HEK293 (cell line): ENCODE results near the gene CRB3.
A peak's percentile ranks its signal among the peaks of the same experiment; 100 is the strongest.

Experiments used
- CTCF ChIA-PET: fragments of 350-600 bp; formaldehyde crosslinking; extraction: SDS; loops from one replicate; lab custom pipeline; 2021; ENCODE audit warnings: antibody characterized with exemption; lab: Yijun Ruan, JAX
- POLR2A ChIA-PET: fragments of 300-600 bp; formaldehyde crosslinking; extraction: SDS; loops from one replicate; lab custom pipeline; 2020; ENCODE audit warnings: antibody characterized with exemption, inconsistent platforms; lab: Yijun Ruan, JAX
- H3K27ac ChIP-seq: fragments of 200-500 bp; sonication (Bioruptor generic); 2 replicates; pipeline ENCODE4 v1.5.1; 2014; ENCODE audit warnings: low read depth, low read length, control low read depth, inconsistent platforms; ENCODE audit errors: extremely low read depth
- H3K36me3 ChIP-seq, 2 experiments: fragments of 200-500 bp in 1 of 2; sonication (Bioruptor generic) in 1 of 2; 1 replicate in 1 of 2; 2 replicates in 1 of 2; pipeline ENCODE4 v1.5.1; 2014 to 2017; ENCODE audit warnings: inconsistent platforms in 2 of 2, low read length in 2 of 2; ENCODE audit not compliant: control insufficient read depth in 2 of 2, insufficient read depth in 1 of 2
- H3K4me1 ChIP-seq: fragments of 200-500 bp; sonication (Bioruptor generic); 2 replicates; pipeline ENCODE4 v1.5.1; 2014; ENCODE audit warnings: mild to moderate bottlenecking, low read length, inconsistent platforms; ENCODE audit not compliant: control insufficient read depth, insufficient read depth
- H3K4me3 ChIP-seq: 2 replicates; pipeline ENCODE4 v1.5.1; 2011; ENCODE audit warnings: low read depth, mild to moderate bottlenecking, control low read depth, low read length, moderate library complexity
- H3K9me3 ChIP-seq: fragments of 200-500 bp; sonication (Bioruptor generic); 2 replicates; pipeline ENCODE4 v1.5.1; 2014; ENCODE audit warnings: low read depth, low read length, inconsistent platforms; ENCODE audit not compliant: control insufficient read depth, insufficient read depth
- GLI2 ChIP-seq: fragments of 450-650 bp; formaldehyde crosslinking; IDR thresholded peaks from 2 replicates; pipeline ENCODE4; 2017; ENCODE audit warnings: missing biosample characterization, missing genetic modification characterization, low read depth, borderline replicate concordance
- HOXA7 ChIP-seq: sonication (generic); formaldehyde crosslinking; IDR thresholded peaks from 2 replicates; pipeline ENCODE4 v1.8.1; 2022; ENCODE audit warnings: missing genetic modification reagents, borderline replicate concordance
- MEIS1 ChIP-seq: sonication (generic); formaldehyde crosslinking; IDR thresholded peaks from 2 replicates; pipeline ENCODE4 v1.8.1; 2022; ENCODE audit warnings: missing genetic modification reagents, mild to moderate bottlenecking, borderline replicate concordance
- MZF1 ChIP-seq: fragments of 450-650 bp; formaldehyde crosslinking; IDR thresholded peaks from 2 replicates; pipeline ENCODE4 v1.5.1; 2017; ENCODE audit warnings: missing biosample characterization, missing genetic modification characterization, borderline replicate concordance
- OVOL3 ChIP-seq: fragments of 450-650 bp; formaldehyde crosslinking; IDR thresholded peaks from 2 replicates; pipeline ENCODE4 v1.5.1; 2016; ENCODE audit warnings: missing biosample characterization, missing genetic modification characterization
- PRDM10 ChIP-seq: fragments of 450-650 bp; formaldehyde crosslinking; IDR thresholded peaks from 2 replicates; pipeline ENCODE4 v1.5.1; 2016; ENCODE audit warnings: missing biosample characterization, missing genetic modification characterization
- SALL2 ChIP-seq: fragments of 450-650 bp; formaldehyde crosslinking; IDR thresholded peaks from 2 replicates; pipeline ENCODE4 v1.5.0; 2017; ENCODE audit warnings: missing biosample characterization, mild to moderate bottlenecking, missing genetic modification characterization, borderline replicate concordance
- SP2 ChIP-seq: fragments of 450-650 bp; formaldehyde crosslinking; IDR thresholded peaks from 2 replicates; pipeline ENCODE4 v1.5.1; 2016; ENCODE audit warnings: missing biosample characterization, missing genetic modification characterization
- TCF7L2 ChIP-seq: IDR thresholded peaks from 2 replicates; pipeline ENCODE4 v1.6.1; 2011; ENCODE audit warnings: low read depth, mild to moderate bottlenecking, inconsistent platforms, low read length, moderate library complexity, borderline replicate concordance
- ZFHX2 ChIP-seq: fragments of 450-650 bp; formaldehyde crosslinking; conservative IDR thresholded peaks from 2 replicates; pipeline ENCODE4 v1.5.1; 2016; ENCODE audit warnings: missing biosample characterization, missing genetic modification characterization
- ZNF184 ChIP-seq: fragments of 450-650 bp; IDR thresholded peaks from 2 replicates; pipeline ENCODE4 v1.5.1; 2018; ENCODE audit warnings: missing biosample characterization, mild to moderate bottlenecking, missing genetic modification characterization
- ZNF202 ChIP-seq: fragments of 450-650 bp; formaldehyde crosslinking; IDR thresholded peaks from 2 replicates; pipeline ENCODE4 v1.5.1; 2016; ENCODE audit warnings: missing biosample characterization, missing genetic modification characterization, borderline replicate concordance
- ZNF26 ChIP-seq: fragments of 450-650 bp; formaldehyde crosslinking; IDR thresholded peaks from 2 replicates; pipeline ENCODE4 v1.5.1; 2016; ENCODE audit warnings: missing biosample characterization, missing genetic modification characterization
- ZNF311 ChIP-seq: fragments of 450-650 bp; formaldehyde crosslinking; IDR thresholded peaks from 2 replicates; pipeline ENCODE4 v1.5.1; 2017; ENCODE audit warnings: missing biosample characterization, missing genetic modification characterization, borderline replicate concordance
- ZNF335 ChIP-seq: fragments of 450-650 bp; formaldehyde crosslinking; conservative IDR thresholded peaks from 2 replicates; pipeline ENCODE4 v1.5.1; 2016; ENCODE audit warnings: missing biosample characterization, missing genetic modification characterization
- ZNF394 ChIP-seq: fragments of 450-650 bp; formaldehyde crosslinking; IDR thresholded peaks from 2 replicates; pipeline ENCODE4 v1.5.1; 2016; ENCODE audit warnings: missing biosample characterization, missing genetic modification characterization, mild to moderate bottlenecking, moderate library complexity, borderline replicate concordance
- ZNF416 ChIP-seq: fragments of 450-650 bp; formaldehyde crosslinking; IDR thresholded peaks from 2 replicates; pipeline ENCODE4 v1.5.1; 2016; ENCODE audit warnings: missing biosample characterization, missing genetic modification characterization
- ZNF548 ChIP-seq: fragments of 450-650 bp; formaldehyde crosslinking; IDR thresholded peaks from 2 replicates; pipeline ENCODE4 v1.5.1; 2016; ENCODE audit warnings: missing biosample characterization, missing genetic modification characterization
- ZNF585B ChIP-seq: fragments of 450-650 bp; formaldehyde crosslinking; IDR thresholded peaks from 2 replicates; pipeline ENCODE4 v1.5.1; 2016; ENCODE audit warnings: missing biosample characterization, missing genetic modification characterization
- ZNF747 ChIP-seq: fragments of 450-650 bp; formaldehyde crosslinking; IDR thresholded peaks from 2 replicates; pipeline ENCODE4 v1.5.1; 2016; ENCODE audit warnings: missing biosample characterization, missing genetic modification characterization
- ZNF776 ChIP-seq: fragments of 450-650 bp; formaldehyde crosslinking; IDR thresholded peaks from 2 replicates; pipeline ENCODE4 v1.5.0; 2017; ENCODE audit warnings: missing biosample characterization, missing genetic modification characterization, borderline replicate concordance
- ZNF777 ChIP-seq: fragments of 450-650 bp; formaldehyde crosslinking; IDR thresholded peaks from 2 replicates; pipeline ENCODE4 v1.5.1; 2017; ENCODE audit warnings: missing biosample characterization, missing genetic modification characterization, borderline replicate concordance
- ZNF792 ChIP-seq: fragments of 450-650 bp; formaldehyde crosslinking; IDR thresholded peaks from 2 replicates; pipeline ENCODE4 v1.5.1; 2016; ENCODE audit warnings: missing biosample characterization, missing genetic modification characterization
- TF ChIP-seq, protein P1 (sequence below): fragments of 450-650 bp; formaldehyde crosslinking; IDR thresholded peaks from 2 replicates; pipeline ENCODE4 v1.5.1; 2017; ENCODE audit warnings: missing biosample characterization, missing genetic modification characterization

The CRB3 gene

DNA sequence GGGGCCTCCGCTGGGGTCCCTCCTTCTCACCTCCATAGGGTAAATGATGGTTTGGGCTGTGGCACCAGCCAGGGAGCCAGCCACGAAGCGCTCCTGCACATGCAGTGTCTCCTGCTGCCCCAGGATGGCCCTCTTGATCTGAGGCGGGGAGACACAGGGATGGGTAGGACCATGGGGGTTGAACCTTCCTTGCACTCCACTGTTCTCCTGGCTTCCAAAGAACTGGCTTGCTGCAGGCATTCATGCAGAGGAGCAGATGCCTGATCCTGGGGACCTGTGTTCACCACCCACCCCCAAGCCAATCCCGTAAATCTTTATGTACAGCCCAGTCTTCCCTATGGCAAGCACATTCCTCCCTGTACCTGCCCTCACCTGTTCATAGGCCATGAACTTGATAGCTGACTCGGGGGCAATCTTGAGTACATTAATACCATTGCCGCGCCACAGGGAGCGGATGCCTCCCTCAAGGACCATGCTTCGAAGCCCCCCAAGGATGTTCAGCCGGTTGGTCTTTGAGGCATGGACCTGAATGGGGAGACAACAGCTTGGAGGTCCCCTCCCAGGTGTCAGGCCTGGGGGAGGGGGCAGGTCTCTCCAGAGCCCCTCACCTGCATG is 10.0 kb upstream of the CRB3 start (continued):
- TF ChIP-seq, protein P1, sequence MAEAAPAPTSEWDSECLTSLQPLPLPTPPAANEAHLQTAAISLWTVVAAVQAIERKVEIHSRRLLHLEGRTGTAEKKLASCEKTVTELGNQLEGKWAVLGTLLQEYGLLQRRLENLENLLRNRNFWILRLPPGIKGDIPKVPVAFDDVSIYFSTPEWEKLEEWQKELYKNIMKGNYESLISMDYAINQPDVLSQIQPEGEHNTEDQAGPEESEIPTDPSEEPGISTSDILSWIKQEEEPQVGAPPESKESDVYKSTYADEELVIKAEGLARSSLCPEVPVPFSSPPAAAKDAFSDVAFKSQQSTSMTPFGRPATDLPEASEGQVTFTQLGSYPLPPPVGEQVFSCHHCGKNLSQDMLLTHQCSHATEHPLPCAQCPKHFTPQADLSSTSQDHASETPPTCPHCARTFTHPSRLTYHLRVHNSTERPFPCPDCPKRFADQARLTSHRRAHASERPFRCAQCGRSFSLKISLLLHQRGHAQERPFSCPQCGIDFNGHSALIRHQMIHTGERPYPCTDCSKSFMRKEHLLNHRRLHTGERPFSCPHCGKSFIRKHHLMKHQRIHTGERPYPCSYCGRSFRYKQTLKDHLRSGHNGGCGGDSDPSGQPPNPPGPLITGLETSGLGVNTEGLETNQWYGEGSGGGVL, result no peak
- TF ChIP-seq ZNF792 (tag by site-specific recombination), result no peak
- no peak for TF ChIP-seq ZNF585B (tag by site-specific recombination)

DNA sequence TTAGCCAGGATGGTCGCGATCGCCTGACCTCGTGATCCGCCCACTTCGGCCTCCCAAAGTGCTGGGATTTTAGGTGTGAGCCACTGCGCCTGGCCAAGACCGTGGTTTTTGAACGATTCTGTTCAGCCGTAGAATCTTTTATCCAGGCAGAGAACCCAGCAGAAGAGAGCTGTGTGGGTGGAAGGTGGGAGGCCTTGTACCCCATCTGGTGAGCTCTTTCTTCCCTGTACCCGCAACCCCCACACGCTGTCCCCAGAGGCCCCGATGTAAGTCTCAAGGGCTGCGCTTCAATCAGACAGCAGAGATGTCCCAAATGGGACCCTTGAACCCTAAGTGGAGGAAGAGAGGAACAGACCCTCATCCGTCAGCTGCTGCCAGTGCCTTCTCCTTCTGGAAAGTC is 8.1 kb upstream of the CRB3 start:
- ChIA-PET CTCF (no interaction called here), POLR2A (no interaction called here)
- Histone ChIP-seq H3K4me3 (no peak overlapping the region), H3K36me3 (peaks cover 0 to 60% of the 10 kb centered on the region in 2 experiments; a peak in 2 of 3 replicates)
- no peak for TF ChIP-seq ZNF394 (tag by site-specific recombination)
- 0 out of 2 replicates have a peak, but pooled peaks have one; percentile 17 for TF ChIP-seq ZFHX2 (tag by site-specific recombination)
- TF ChIP-seq PRDM10 (tag by site-specific recombination), result no peak
- TF ChIP-seq ZNF26 (tag by site-specific recombination), result no peak
- no peak for TF ChIP-seq MZF1 (tag by site-specific recombination)
- no peak for TF ChIP-seq ZNF202 (tag by site-specific recombination)
- TF ChIP-seq TCF7L2, result no peak
- TF ChIP-seq ZNF548 (tag by site-specific recombination), result no peak
- TF ChIP-seq, all 188 proteins: peak for 1
- H3K27ac ChIP-seq, result no peak overlapping the region
- H3K9me3 ChIP-seq, result no peaks in the 10 kb centered on the region
- no peaks in the 10 kb centered on the region for H3K4me1 ChIP-seq

DNA sequence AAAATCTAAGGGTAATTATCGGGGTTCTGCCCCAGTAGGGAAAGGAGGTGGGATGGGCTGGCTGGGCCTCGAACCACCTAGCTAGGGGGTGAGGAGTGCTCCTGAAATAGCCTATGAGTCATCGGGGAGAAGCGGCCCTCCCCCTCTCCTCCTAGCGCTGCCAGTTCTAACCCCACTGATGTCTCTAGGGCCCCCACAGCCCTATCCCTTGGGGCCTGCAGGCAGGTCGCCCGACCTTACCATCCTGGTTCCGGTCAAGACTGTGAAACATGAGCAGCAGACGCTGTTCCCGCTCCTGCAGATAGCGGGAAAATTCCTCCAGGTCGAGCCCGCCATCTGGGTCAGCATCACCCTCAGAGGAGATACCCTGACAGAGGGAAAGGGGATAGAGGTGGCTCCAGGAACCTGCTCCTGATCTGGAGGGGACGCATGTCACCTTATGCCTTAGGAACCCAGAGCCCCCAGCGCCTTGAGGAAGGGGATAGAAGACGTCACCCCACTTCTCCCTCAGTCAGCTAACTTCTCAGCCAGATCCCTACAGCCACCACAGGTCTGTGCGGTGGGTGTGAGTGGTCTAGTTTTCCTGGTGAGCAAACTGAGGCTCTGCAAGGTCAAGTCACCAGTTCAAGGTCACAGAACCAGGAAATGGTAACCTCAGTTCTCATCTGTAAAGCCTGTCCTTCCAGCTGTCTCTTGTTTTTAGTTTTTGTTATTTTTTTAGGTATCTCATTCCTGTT is 5.9 kb upstream of the CRB3 start:
- Histone ChIP-seq H3K27ac (no peak overlapping the region), H3K4me1 (no peaks in the 10 kb centered on the region), H3K4me3 (no peak overlapping the region), H3K9me3 (no peaks in the 10 kb centered on the region), H3K36me3 (peaks cover 0 to 42% of the 10 kb centered on the region in 2 experiments; a peak in 2 of 3 replicates)
- CTCF ChIA-PET, result interaction anchor here (0.7 kb wide), 1 partner anchor 85 kb away, joined by 3 read pairs; no protein-coding TSS in a partner anchor
- POLR2A ChIA-PET, result no interaction called here
- TF ChIP-seq ZNF335 (tag by site-specific recombination), result peak; percentile 45
- no peak for TF ChIP-seq ZNF777 (tag by site-specific recombination)
- no peak for TF ChIP-seq SALL2 (tag by site-specific recombination)
- no peak for TF ChIP-seq OVOL3 (tag by site-specific recombination)
- TF ChIP-seq ZNF416 (tag by site-specific recombination), result no peak
- no peak for TF ChIP-seq HOXA7
- no peak for TF ChIP-seq MEIS1
- TF ChIP-seq ZNF747 (tag by site-specific recombination), result no peak
- no peak for TF ChIP-seq ZNF311 (tag by site-specific recombination)
- TF ChIP-seq ZNF184, result no peak
- TF ChIP-seq ZNF776 (tag by site-specific recombination), result no peak
- TF ChIP-seq SP2, result no peak
- TF ChIP-seq GLI2 (tag by site-specific recombination), result no peak
- 0 out of 2 replicates have a peak, but pooled peaks have one; percentile 27 for TF ChIP-seq ZNF394 (tag by site-specific recombination)
